ENCODE data around the gene GALNT10. TPM values are rescaled to one million over a fixed set of nuclear protein-coding genes. Genes with fewer than 3 reads are reported as not detected.

The GALNT10 gene
- total RNA-seq, 1 donor from 2014 or later: 27.6 TPM

GRCh38 chr5:154374264-154374663 lies 183.7 kb downstream of the GALNT10 start:
- no peak for DNase-seq (ENCODE audit: low read depth)
- H3K27me3 ChIP-seq (ENCODE audit: control insufficient read depth, insufficient read depth, low read length): no peaks in the 10 kb centered on the region
- no peaks in the 10 kb centered on the region for H3K36me3 ChIP-seq (ENCODE audit: control insufficient read depth, insufficient read depth, low read length)
- no peak overlapping the region for H3K4me3 ChIP-seq (ENCODE audit: low read depth, low read length)
- TF ChIP-seq CTCF (IDR thresholded peaks at IDR 0.05; ENCODE audit: insufficient read depth, low read length, poor library complexity, severe bottlenecking): no peak

- TF ChIP-seq CTCF (IDR thresholded peaks at IDR 0.05; ENCODE audit: insufficient read depth, low read length, poor library complexity, severe bottlenecking): no peak
- Histone ChIP-seq H3K27me3 (ENCODE audit: control insufficient read depth, insufficient read depth, low read length) (no peaks in the 10 kb centered on the region), H3K36me3 (ENCODE audit: control insufficient read depth, insufficient read depth, low read length) (no peaks in the 10 kb centered on the region), H3K4me3 (ENCODE audit: low read depth, low read length) (no peak overlapping the region)
- no peak for DNase-seq (ENCODE audit: low read depth)
Measured at GRCh38 chr5:154375329-154376008, 184.9 kb downstream of the GALNT10 start.

DNA sequence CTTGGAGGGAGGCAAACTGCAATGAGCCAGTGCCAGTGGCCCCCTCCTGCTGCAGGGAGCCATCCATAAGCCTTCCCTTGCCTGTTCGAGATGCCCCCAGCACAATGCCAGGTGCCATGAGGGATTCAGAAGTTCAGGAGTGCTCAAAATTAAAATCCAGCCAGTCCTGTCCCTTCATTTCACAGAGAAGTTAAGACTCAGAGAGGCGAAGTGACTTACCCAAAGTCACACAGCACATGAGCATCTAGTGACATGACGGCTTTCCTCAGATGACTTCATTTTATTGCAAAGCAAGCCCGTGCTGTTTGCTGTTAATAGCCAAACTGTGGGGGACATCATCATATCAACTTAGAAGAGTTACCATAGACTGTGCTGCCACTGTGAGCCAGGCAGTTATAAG lies 185.9 kb downstream of the GALNT10 start:
- no peak for DNase-seq (ENCODE audit: low read depth)
- Histone ChIP-seq H3K4me3 (ENCODE audit: low read depth, low read length) (no peak overlapping the region), H3K27me3 (ENCODE audit: control insufficient read depth, insufficient read depth, low read length) (no peaks in the 10 kb centered on the region), H3K36me3 (ENCODE audit: control insufficient read depth, insufficient read depth, low read length) (no peaks in the 10 kb centered on the region)
- TF ChIP-seq CTCF (IDR thresholded peaks at IDR 0.05; ENCODE audit: insufficient read depth, low read length, poor library complexity, severe bottlenecking): no peak

DNA sequence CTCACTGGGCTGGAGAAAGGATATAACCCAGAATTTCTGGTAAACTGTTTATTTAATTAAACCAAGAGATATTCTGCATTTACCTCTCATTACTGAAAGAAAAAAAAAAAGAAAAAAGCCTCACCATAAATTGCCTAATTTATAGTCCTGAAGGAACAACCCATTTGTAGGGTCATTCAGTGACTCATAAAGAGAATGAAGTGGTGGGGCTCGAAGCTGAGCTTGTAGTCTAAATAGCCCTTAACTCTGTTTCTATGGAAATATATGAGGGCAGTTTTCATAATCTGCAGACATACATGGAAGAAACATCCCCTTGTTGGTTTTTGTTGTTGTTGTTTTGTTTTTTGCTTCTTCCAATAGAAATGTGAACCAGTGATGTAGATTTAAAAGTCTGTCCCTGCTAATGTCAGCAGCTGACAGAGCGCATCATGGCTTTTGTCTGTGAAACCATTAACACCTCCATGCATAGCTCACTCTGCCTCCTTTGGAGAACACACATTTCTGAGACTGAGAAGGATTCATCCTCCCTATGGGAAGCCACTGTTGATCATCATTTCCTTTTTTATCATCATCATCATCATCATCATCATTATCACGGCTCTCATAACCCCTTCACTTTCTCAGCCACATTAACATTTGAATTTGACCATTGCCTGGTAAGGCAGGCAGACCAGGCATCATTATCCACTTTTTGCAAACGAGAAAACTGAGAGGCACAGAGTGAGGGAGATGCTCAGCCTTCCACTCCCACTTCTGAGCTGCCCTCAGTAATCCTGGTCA lies 187.4 kb downstream of the GALNT10 start:
- DNase-seq (ENCODE audit: low read depth): no peak
- H3K4me3 ChIP-seq (ENCODE audit: low read depth, low read length): no peak overlapping the region
- no peak for TF ChIP-seq CTCF (IDR thresholded peaks at IDR 0.05; ENCODE audit: insufficient read depth, low read length, poor library complexity, severe bottlenecking)
- no peaks in the 10 kb centered on the region for H3K36me3 ChIP-seq (ENCODE audit: control insufficient read depth, insufficient read depth, low read length)
- no peaks in the 10 kb centered on the region for H3K27me3 ChIP-seq (ENCODE audit: control insufficient read depth, insufficient read depth, low read length)

- DNase-seq (ENCODE audit: low read depth): no peak
Measured at GRCh38 chr5:154380263-154380662, 189.7 kb downstream of the GALNT10 start.

More at GRCh38 chr5:154380263-154380662, 189.7 kb downstream of the GALNT10 start:
- Histone ChIP-seq H3K27me3 (ENCODE audit: control insufficient read depth, insufficient read depth, low read length) (no peaks in the 10 kb centered on the region), H3K36me3 (ENCODE audit: control insufficient read depth, insufficient read depth, low read length) (no peaks in the 10 kb centered on the region), H3K4me3 (ENCODE audit: low read depth, low read length) (no peak overlapping the region)
- no peak for TF ChIP-seq CTCF (IDR thresholded peaks at IDR 0.05; ENCODE audit: insufficient read depth, low read length, poor library complexity, severe bottlenecking)
